H1 (cell line): ENCODE data around the gene PAIP2. TPM values are rescaled to one million over a fixed set of nuclear protein-coding genes. Genes with fewer than 3 reads are reported as not detected.
A peak's percentile ranks its signal among the peaks of the same experiment; 100 is the strongest.

Source experiments
- CTCF ChIA-PET: fragments of 300-600 bp; sonication (Branson Sonifier 250); formaldehyde crosslinking; loops from one replicate; lab custom pipeline; 2021; ENCODE audit not compliant: partially characterized antibody; lab: Charles Lee
- POLR2A ChIA-PET: fragments of 300-600 bp; sonication (Branson Sonifier 250); formaldehyde crosslinking; loops from one replicate; lab custom pipeline; 2021; ENCODE audit warnings: inconsistent platforms; ENCODE audit not compliant: partially characterized antibody; lab: Charles Lee
- DNase-seq, 2 experiments: peaks; one replicate each; pipeline versions ENCODE4 v3.0.0 to v3.0.0-alpha.2; 2010 to 2022; ENCODE audit warnings: low spot score in 2 of 2, low read depth in 1 of 2, mixed read lengths in 1 of 2
- FAIRE-seq: peaks from 2 replicates; lab custom pipeline; 2011; peaks lifted over from hg19 to GRCh38; lab: Jason Lieb, UNC
- H2AFZ ChIP-seq: 2 replicates; pipeline ENCODE4 v1.8.1; 2012; ENCODE audit warnings: low read length, inconsistent platforms
- H2AK5ac ChIP-seq: 2 replicates; pipeline ENCODE4 v1.6.1; 2013; ENCODE audit warnings: low read depth, low read length
- H2BK120ac ChIP-seq: replicated peaks from 2 replicates; pipeline ENCODE3; 2013; ENCODE audit warnings: low read depth, low read length, inconsistent platforms
- H2BK12ac ChIP-seq: 2 replicates; pipeline ENCODE4 v1.6.1; 2013; ENCODE audit warnings: low read depth, low read length
- H2BK15ac ChIP-seq: 2 replicates; pipeline ENCODE4 v1.6.1; 2013; ENCODE audit warnings: low read length
- H2BK20ac ChIP-seq: 2 replicates; pipeline ENCODE4 v1.6.1; 2013; ENCODE audit warnings: low read length
- H2BK5ac ChIP-seq: 2 replicates; pipeline ENCODE4 v1.6.1; 2013; ENCODE audit warnings: low read depth, low read length
- H3K14ac ChIP-seq: 2 replicates; pipeline ENCODE4 v1.6.1; 2013; ENCODE audit warnings: inconsistent platforms; ENCODE audit not compliant: insufficient read length
- H3K18ac ChIP-seq: 2 replicates; pipeline ENCODE4 v1.6.1; 2013; ENCODE audit warnings: low read length; ENCODE audit errors: extremely low read depth
- H3K23ac ChIP-seq: 2 replicates; pipeline ENCODE4 v1.6.1; 2013; ENCODE audit warnings: inconsistent platforms; ENCODE audit not compliant: insufficient read length
- H3K23me2 ChIP-seq: 2 replicates; pipeline ENCODE4 v1.6.1; 2013; ENCODE audit warnings: low read depth, low read length
- H3K27ac ChIP-seq: 2 replicates; pipeline ENCODE4 v1.6.1; 2011; ENCODE audit warnings: low read depth, low read length, inconsistent platforms
- H3K27me3 ChIP-seq, 4 experiments: replicated peaks in 1 of 4; 1 replicate in 1 of 4; 2 replicates in 3 of 4; pipeline versions ENCODE4 v1.6.1 to v1.8.1; 2011 to 2013; ENCODE audit warnings: low read length in 3 of 4, mild to moderate bottlenecking in 3 of 4, inconsistent platforms in 2 of 4, mixed read lengths in 2 of 4, moderate library complexity in 1 of 4; ENCODE audit not compliant: control insufficient read depth in 3 of 4, insufficient read depth in 3 of 4; ENCODE audit errors: extremely low read depth in 1 of 4
- H3K36me3 ChIP-seq, 4 experiments: 2 replicates each; pipeline versions ENCODE4 v1.6.1 to v1.8.1; 2011 to 2013; ENCODE audit warnings: mild to moderate bottlenecking in 4 of 4, low read length in 3 of 4, moderate library complexity in 2 of 4, control low read depth in 1 of 4, inconsistent platforms in 1 of 4; ENCODE audit not compliant: insufficient read depth in 4 of 4, control insufficient read depth in 2 of 4
- H3K4ac ChIP-seq: replicated peaks from 2 replicates; pipeline ENCODE3; 2013; ENCODE audit warnings: low read length, low read depth, mixed read lengths, inconsistent platforms; ENCODE audit not compliant: insufficient read length
- H3K4me1 ChIP-seq, 4 experiments: replicated peaks in 1 of 4; 1 replicate in 1 of 4; 2 replicates in 3 of 4; pipeline versions ENCODE4 v1.6.1 to v1.8.1; 2011 to 2013; ENCODE audit warnings: low read length in 3 of 4, inconsistent platforms in 2 of 4, mixed read lengths in 1 of 4; ENCODE audit not compliant: insufficient read depth in 4 of 4, control insufficient read depth in 3 of 4
- H3K4me2 ChIP-seq, 2 experiments: 2 replicates each; pipeline versions ENCODE4 v1.6.1 to v1.8.1; 2011 to 2013; ENCODE audit warnings: low read depth in 2 of 2, low read length in 2 of 2, control low read depth in 1 of 2, inconsistent platforms in 1 of 2, mild to moderate bottlenecking in 1 of 2; ENCODE audit not compliant: insufficient read depth in 1 of 2
- H3K4me3 ChIP-seq, 4 experiments: fragments of 200-600, 300-600 bp in 1 of 4; sonication (generic), shearing (Covaris generic), sonication (Bioruptor Twin) in 1 of 4; 2 replicates each; pipeline versions ENCODE4 v1.5.1 to v1.8.1; 2011 to 2016; ENCODE audit warnings: low read length in 4 of 4, low read depth in 3 of 4, control low read depth in 2 of 4, inconsistent platforms in 2 of 4, mild to moderate bottlenecking in 2 of 4, mixed read lengths in 1 of 4, moderate library complexity in 1 of 4; ENCODE audit not compliant: insufficient read depth in 2 of 4; ENCODE audit errors: extremely low read depth in 1 of 4
- H3K56ac ChIP-seq: replicated peaks from 2 replicates; pipeline ENCODE3; 2013; ENCODE audit warnings: low read depth, mild to moderate bottlenecking, mixed read lengths, low read length, inconsistent platforms; ENCODE audit not compliant: insufficient read length
- H3K79me1 ChIP-seq: 2 replicates; pipeline ENCODE4 v1.6.1; 2013; ENCODE audit warnings: low read depth, low read length, control low read depth
- H3K79me2 ChIP-seq, 2 experiments: 2 replicates each; pipeline versions ENCODE4 v1.6.1 to v1.8.1; 2012 to 2013; ENCODE audit warnings: low read length in 2 of 2, mild to moderate bottlenecking in 2 of 2, inconsistent platforms in 1 of 2; ENCODE audit not compliant: insufficient read depth in 2 of 2, control insufficient read depth in 1 of 2
- H3K9ac ChIP-seq, 4 experiments: replicated peaks in 1 of 4; 1 replicate in 1 of 4; 2 replicates in 3 of 4; pipeline versions ENCODE4 v1.6.1 to v1.8.1; 2011 to 2013; ENCODE audit warnings: low read depth in 3 of 4, low read length in 3 of 4, control low read depth in 2 of 4, mild to moderate bottlenecking in 2 of 4, moderate library complexity in 2 of 4, inconsistent platforms in 1 of 4; ENCODE audit errors: extremely low read depth in 1 of 4
- H3K9me3 ChIP-seq, 2 experiments: 2 replicates each; pipeline versions ENCODE4 v1.6.1 to v1.8.1; 2012 to 2013; ENCODE audit warnings: mild to moderate bottlenecking in 2 of 2, moderate library complexity in 2 of 2, control low read depth in 1 of 2, inconsistent platforms in 1 of 2, low read depth in 1 of 2, low read length in 1 of 2, mixed read lengths in 1 of 2; ENCODE audit not compliant: insufficient read depth in 2 of 2
- H4K20me1 ChIP-seq, 2 experiments: replicated peaks in 1 of 2; 2 replicates each; pipeline versions ENCODE3 to v1.8.1; 2011 to 2013; ENCODE audit warnings: inconsistent platforms in 2 of 2, low read length in 2 of 2, mild to moderate bottlenecking in 1 of 2; ENCODE audit not compliant: insufficient read depth in 2 of 2, control insufficient read depth in 1 of 2
- H4K5ac ChIP-seq: 2 replicates; pipeline ENCODE4 v1.6.1; 2013; ENCODE audit warnings: low read length, low read depth, mixed read lengths, inconsistent platforms; ENCODE audit not compliant: insufficient read length
- H4K8ac ChIP-seq: 2 replicates; pipeline ENCODE4 v1.8.0; 2013; ENCODE audit warnings: mild to moderate bottlenecking, moderate library complexity, low read length, inconsistent platforms; ENCODE audit not compliant: insufficient read depth; ENCODE audit errors: extremely low read depth
- H4K91ac ChIP-seq: replicated peaks from 2 replicates; pipeline ENCODE3; 2013; ENCODE audit warnings: low read length, mixed read lengths, inconsistent platforms; ENCODE audit not compliant: insufficient read length
- CHD1 ChIP-seq: IDR thresholded peaks from 2 replicates; pipeline ENCODE4 v1.6.1; 2012; ENCODE audit warnings: low read depth, low read length, improper control_type of control experiment
- KDM4A ChIP-seq: IDR thresholded peaks from one replicate; pipeline ENCODE4 v1.7.1; 2012; ENCODE audit warnings: low read depth, mild to moderate bottlenecking, moderate library complexity, low read length, inconsistent platforms; ENCODE audit not compliant: severe bottlenecking
- MAFK ChIP-seq: IDR thresholded peaks from 2 replicates; pipeline ENCODE4 v1.6.1; 2012; ENCODE audit warnings: low read depth, mild to moderate bottlenecking, improper control_type of control experiment, low read length
- POLR2A ChIP-seq, 2 experiments: IDR thresholded peaks; 1 replicate in 1 of 2; 2 replicates in 1 of 2; pipeline ENCODE4 v1.6.1; 2011; ENCODE audit warnings: low read depth in 2 of 2, low read length in 2 of 2, mild to moderate bottlenecking in 2 of 2; ENCODE audit errors: control extremely low read depth in 1 of 2
- SAP30 ChIP-seq: fragments of 300-600 bp; sonication (generic); IDR thresholded peaks from 2 replicates; pipeline ENCODE4 v1.7.1; 2012; ENCODE audit warnings: low read length, moderate library complexity, mild to moderate bottlenecking, inconsistent platforms; ENCODE audit not compliant: insufficient read depth, insufficient replicate concordance
- SP1 ChIP-seq: IDR thresholded peaks from 2 replicates; pipeline ENCODE4 v1.6.1; 2011; ENCODE audit warnings: low read depth, low read length
- SUZ12 ChIP-seq: fragments of 200-600 bp; sonication (generic); IDR thresholded peaks from 2 replicates; pipeline ENCODE4 v1.6.1; 2012; ENCODE audit warnings: mild to moderate bottlenecking, inconsistent platforms, low read length, moderate library complexity, mixed read lengths
- TAF7 ChIP-seq: optimal IDR thresholded peaks from 2 replicates; pipeline ENCODE3; 2011; ENCODE audit warnings: low read depth, mild to moderate bottlenecking, inconsistent platforms, low read length, moderate library complexity, borderline replicate concordance
- TEAD4 ChIP-seq: IDR thresholded peaks from 2 replicates; pipeline ENCODE4 v1.6.1; 2012; ENCODE audit warnings: low read depth, low read length, inconsistent platforms, mixed read lengths
- WGBS, 2 experiments: shearing (Covaris generic) in 1 of 2; methylation state at CpG; one replicate each; pipeline versions ENCODE4 v1.1.6 to v1.1.7; 2013 to 2015; ENCODE audit warnings: low lambda C conversion rate in 2 of 2, mixed read lengths in 2 of 2, inconsistent platforms in 1 of 2, low coverage in 1 of 2, missing lambda C conversion rate in 1 of 2; ENCODE audit not compliant: insufficient replicate concordance in 2 of 2, insufficient coverage in 1 of 2, insufficient read length in 1 of 2; ENCODE audit errors: extremely low coverage in 1 of 2, missing lambda C conversion rate in 1 of 2; 5-methylcytosine and 5-hydroxymethylcytosine counted together
- polyA plus RNA-seq, 7 experiments: library from polyadenylated mRNA; depleted of rRNA in 3 of 7; stranded (reverse) in 5 of 7; unstranded in 2 of 7; fragments of >200 nt in 5 of 7; fragments of 200-250 nt in 2 of 7; gene quantifications; 1 replicate in 5 of 7; 2 replicates in 1 of 7; 4 replicates in 1 of 7; pipeline versions ENCODE4 v1.2.1 to v1.2.3, GENCODE V29; 2011 to 2013; ENCODE audit warnings: missing spikeins in 2 of 7, mixed read lengths in 2 of 7
- total RNA-seq: library from RNA; stranded (reverse); fragmentation: NEBNext Ultra II Directional; extraction: Animal tissue kit (Norgen Biotek cat#: 25700); gene quantifications from 2 replicates; pipeline ENCODE4 v1.2.1, GENCODE V29; 2021

Gene PAIP2
- total and polyA plus RNA-seq, 2 of the 8 experiments (the other 6 are each of a cell fraction or from before 2014, with no cell fraction given), result 87.6 to 162 TPM

GRCh38 chr5:139404484-139404840 is 62.8 kb downstream of the PAIP2 start:
- POLR2A ChIA-PET, result interaction anchor here (0.6 to 2.2 kb wide), 11 partner anchors 9 to 121 kb away, joined by 3 to 8 read pairs (median 4); partner anchors contain the start of genes DNAJC18 and MATR3

More at GRCh38 chr5:139404484-139404840, 62.8 kb downstream of the PAIP2 start:
- H3K4me2 ChIP-seq, result peak overlapping the region; percentile 74 to 96
- FAIRE-seq (no peak), DNase-seq (no peak)
- peak overlapping the region; percentile 86; the same call in 1 of the 2 replicates for H2BK5ac ChIP-seq
- H3K23me2 ChIP-seq, result peaks cover 4% of the 10 kb centered on the region; the same call in 1 of the 2 replicates
- no peak for TF ChIP-seq KDM4A
- TF ChIP-seq POLR2A (IDR thresholded peaks at IDR 0.05; ENCODE audit: control extremely low read depth in 1 of 2, low read depth in 2 of 2, low read length in 2 of 2), result no peak
- no peak for TF ChIP-seq SUZ12
- TF ChIP-seq SP1, result no peak
- TF ChIP-seq TEAD4, result no peak
- TF ChIP-seq TAF7, result no peak
- TF ChIP-seq SAP30, result no peak
- TF ChIP-seq CHD1, result no peak
- TF ChIP-seq MAFK, result no peak
- peak overlapping the region; percentile 32 to 84 (median 75); a peak in 5 of 8 replicates for H3K4me3 ChIP-seq
- no peaks in the 10 kb centered on the region for H3K9me3 ChIP-seq
- no peak overlapping the region for H2BK120ac ChIP-seq
- 0 out of 2 replicates have a peak overlapping the region, but pooled peaks have one; percentile 79 for H3K18ac ChIP-seq
- CTCF ChIA-PET, result no interaction called here
- no peak overlapping the region for H2BK15ac ChIP-seq
- H3K27me3 ChIP-seq, result 0 out of 7 replicates have a peak, but pooled peaks cover 0 to 4% (median 0%) of the 10 kb centered on the region in 4 experiments
- WGBS, 2 experiments, result 90% methylated on average over 5 of the region's 5 CpGs; no CpG with 5 or more reads in 1 of the 2 experiments
- H2BK20ac ChIP-seq, result no peak overlapping the region
- peak overlapping the region in 1 of 4 experiments; percentile 58; a peak in 2 of 7 replicates for H3K9ac ChIP-seq
- H3K36me3 ChIP-seq, result peaks cover 0 to 6% (median 3%) of the 10 kb centered on the region in 4 experiments; a peak in 2 of 8 replicates
- peaks cover 0 to 1% of the 10 kb centered on the region in 2 experiments for H4K20me1 ChIP-seq
- no peak overlapping the region for H4K5ac ChIP-seq
- H2AK5ac ChIP-seq, result no peak overlapping the region
- peak overlapping the region; percentile 22; the same call in 1 of the 2 replicates for H2AFZ ChIP-seq
- no peak overlapping the region for H3K27ac ChIP-seq
- no peak overlapping the region for H4K91ac ChIP-seq
- no peak overlapping the region for H3K56ac ChIP-seq
- peak overlapping the region; percentile 1; the same call in 1 of the 2 replicates for H2BK12ac ChIP-seq
- H3K4ac ChIP-seq, result no peak overlapping the region
- peaks cover 0 to 8% (median 4%) of the 10 kb centered on the region in 4 experiments; a peak in 6 of 7 replicates for H3K4me1 ChIP-seq
- H3K79me1 ChIP-seq, result no peaks in the 10 kb centered on the region
- H4K8ac ChIP-seq, result no peak overlapping the region
- no peak overlapping the region for H3K23ac ChIP-seq
- H3K79me2 ChIP-seq, result no peaks in the 10 kb centered on the region; a peak in 2 of 4 replicates
- H3K14ac ChIP-seq, result no peak overlapping the region
